ENCODE data around the gene DPYSL5. TPM values are rescaled to one million over a fixed set of nuclear protein-coding genes. Genes with fewer than 3 reads are reported as not detected.

DPYSL5 gene
- total and polyA plus RNA-seq, 9 of the 15 experiments (the other 6 are each of a cell fraction or from before 2014, with no cell fraction given) = 0.06 TPM; not detected in 8

- WGBS (ENCODE audit: insufficient coverage, low coverage, missing lambda C conversion rate) = 11% methylated on average over 3 of the region's 3 CpGs
- H3K27ac ChIP-seq (ENCODE audit: extremely low read depth, low read depth, low read length) = no peak overlapping the region
- DNase-seq (ENCODE audit: extremely low read depth in 1 of 4, low spot score in 3 of 4) (no peak), ATAC-seq (no peak), FAIRE-seq (no peak)
- POLR2A ChIA-PET = interaction anchor here (1.4 kb wide), 1 partner anchor 64 kb away, joined by 3 read pairs; no protein-coding TSS in a partner anchor
- no peaks in the 10 kb centered on the region for H3K79me2 ChIP-seq (ENCODE audit: control insufficient read depth, insufficient read depth, low read length)
- no peaks in the 10 kb centered on the region for H3K9me3 ChIP-seq (replicated peaks; ENCODE audit: control insufficient read depth, insufficient read depth, low read depth, low read length)
- no peak overlapping the region for H3K4me3 ChIP-seq
- H3K9me1 ChIP-seq (ENCODE audit: control insufficient read depth, insufficient read depth, low read length) = no peaks in the 10 kb centered on the region
- no peak overlapping the region for H3K9ac ChIP-seq (ENCODE audit: insufficient read depth in 1 of 2, low read depth in 2 of 2, low read length in 2 of 2)
- no TSS peak for BruUV-seq (replicated peaks)
- peaks cover 0 to 22% of the 10 kb centered on the region in 2 experiments; a peak in 3 of 5 replicates for H3K4me1 ChIP-seq (replicated peaks in 1 of 2; ENCODE audit: control insufficient read depth in 2 of 2, insufficient read depth in 2 of 2, low read length in 2 of 2)
- no peaks in the 10 kb centered on the region; the same call in 1 of the 2 replicates for H4K20me1 ChIP-seq (replicated peaks; ENCODE audit: control insufficient read depth, insufficient read depth, low read length)
- H2AFZ ChIP-seq (ENCODE audit: low read depth, low read length) = no peak overlapping the region
- in situ Hi-C loops (cut with MboI) (no loop called here), intact Hi-C loops (cut with micrococcal nuclease) (no loop called here)
- no peaks in the 10 kb centered on the region for H3K36me3 ChIP-seq (ENCODE audit: control insufficient read depth, insufficient read depth, low read length)
- TF ChIP-seq TFAP4 (CRISPR knock-in tag; IDR thresholded peaks at IDR 0.05; ENCODE audit: borderline replicate concordance) (no peak), DPF2 (IDR thresholded peaks at IDR 0.05) (no peak), MCM5 (IDR thresholded peaks at IDR 0.05; ENCODE audit: low read depth) (no peak), EP300 (IDR thresholded peaks at IDR 0.05; ENCODE audit: low read length) (no peak), CHD1 (IDR thresholded peaks at IDR 0.05; ENCODE audit: low read length) (no peak), HMGN3 (IDR thresholded peaks at IDR 0.05; ENCODE audit: borderline replicate concordance, extremely low read depth, insufficient read length, low read depth, low read length) (no peak), MECOM (CRISPR knock-in tag; IDR thresholded peaks at IDR 0.05) (no peak), MXI1 (IDR thresholded peaks at IDR 0.05; ENCODE audit: low read depth, low read length) (no peak), LCOR (CRISPR knock-in tag; IDR thresholded peaks at IDR 0.05) (no peak), TBP (optimal IDR thresholded peaks at IDR 0.05; ENCODE audit: low read depth, low read length) (no peak), ETV1 (tag; conservative IDR thresholded peaks at IDR 0.05; ENCODE audit: low read depth) (no peak), ZNF518B (CRISPR knock-in tag; IDR thresholded peaks at IDR 0.05) (no peak), RFX7 (CRISPR knock-in tag; IDR thresholded peaks at IDR 0.05) (no peak), ZBTB43 (CRISPR knock-in tag; IDR thresholded peaks at IDR 0.05) (no peak), THAP7 (CRISPR knock-in tag; IDR thresholded peaks at IDR 0.05) (no peak), ZNF133 (CRISPR knock-in tag; IDR thresholded peaks at IDR 0.05) (no peak), CCAR2 (IDR thresholded peaks at IDR 0.05; ENCODE audit: low read depth, low read length) (no peak), NFATC3 (IDR thresholded peaks at IDR 0.05) (no peak), NELFE (IDR thresholded peaks at IDR 0.05; ENCODE audit: insufficient read depth, insufficient read length) (no peak)
- CTCF ChIA-PET (ENCODE audit: low intra/inter-chr PET ratio) = no interaction called here
- no peak overlapping the region for H3K4me2 ChIP-seq (ENCODE audit: insufficient read depth, low read length)
- peaks cover 48 to 69% of the 10 kb centered on the region in 2 experiments for H3K27me3 ChIP-seq (ENCODE audit: control insufficient read depth in 2 of 2, insufficient read depth in 2 of 2, low read length in 2 of 2)
Measured at GRCh38 chr2:26951236-26951635, 103.3 kb downstream of the DPYSL5 start.

All from K562 (cell line).